NCI-H345 treated with DMSO at 0.1 percent for 48 hours (cell line): ENCODE measurements around the gene FAM136A.
A peak's percentile ranks its signal among the peaks of the same experiment; 100 is the strongest.
"Not testable (repeated sequence)": the region's sequence is repeated elsewhere in the genome, so short reads cannot be mapped to it uniquely, and the experiment has no call there.

Experiments used
- DNase-seq: peaks from one replicate; lab custom pipeline; 2025; ENCODE audit not compliant: unreplicated experiment; lab: John Stamatoyannopoulos, UW

The FAM136A gene

GRCh38 chr2:70301344-70302194 is at the start of gene FAM136A:
Gene FAM136A (minus strand): TSS chr2:70302067. CDS start chr2:70302011, 56 bp downstream.
- DNase-seq = peak; percentile 80

GRCh38 chr2:70349921-70350685 is 48.2 kb upstream of the FAM136A start:
- no peak for DNase-seq

GRCh38 chr2:70347831-70348230 is 46.0 kb upstream of the FAM136A start:
- no peak for DNase-seq

- no peak for DNase-seq
Measured at GRCh38 chr2:70344195-70344594, 42.3 kb upstream of the FAM136A start.

GRCh38 chr2:70341477-70341765 is 39.6 kb upstream of the FAM136A start:
- DNase-seq = no peak

GRCh38 chr2:70340761-70341476 is 39.1 kb upstream of the FAM136A start:
- DNase-seq = peak; percentile 74

GRCh38 chr2:70340075-70340474 is 38.2 kb upstream of the FAM136A start:
- no peak for DNase-seq

GRCh38 chr2:70336552-70336951 is 34.7 kb upstream of the FAM136A start:
- no peak for DNase-seq

GRCh38 chr2:70331012-70331411 is 29.1 kb upstream of the FAM136A start:
- no peak for DNase-seq

GRCh38 chr2:70330476-70330875 is 28.6 kb upstream of the FAM136A start:
- DNase-seq = no peak

- DNase-seq = peak; percentile 27
Measured at GRCh38 chr2:70328921-70329561, 27.2 kb upstream of the FAM136A start.

- DNase-seq = no peak
Measured at GRCh38 chr2:70325875-70326274, 24.0 kb upstream of the FAM136A start.

GRCh38 chr2:70322518-70322917 is 20.7 kb upstream of the FAM136A start:
- DNase-seq = no peak

- no peak for DNase-seq
Measured at GRCh38 chr2:70321370-70321769, 19.5 kb upstream of the FAM136A start.

- DNase-seq = no peak
Measured at GRCh38 chr2:70314640-70315039, 12.8 kb upstream of the FAM136A start.

- DNase-seq = no peak
Measured at GRCh38 chr2:70312560-70312959, 10.7 kb upstream of the FAM136A start.

GRCh38 chr2:70310899-70311298 is 9.0 kb upstream of the FAM136A start:
- no peak for DNase-seq

- no peak for DNase-seq
Measured at GRCh38 chr2:70305531-70305930, 3.7 kb upstream of the FAM136A start.

- peak; percentile 88 for DNase-seq
Measured at GRCh38 chr2:70304498-70304897, 2.6 kb upstream of the FAM136A start.

GRCh38 chr2:70303186-70303585 is 1.3 kb upstream of the FAM136A start:
- DNase-seq = no peak

- DNase-seq = not testable (repeated sequence)
Measured at GRCh38 chr2:70302195-70302546, 304 bp upstream of the FAM136A start.
